GM20431 (cell line): ENCODE measurements around the gene KIZ.
"Not testable (repeated sequence)": the region's sequence is repeated elsewhere in the genome, so short reads cannot be mapped to it uniquely, and the experiment has no call there.

Source experiments
- in situ Hi-C: fragments of 300-500 bp; cut with MseI, MboI; formaldehyde crosslinking; loops from one replicate; pipeline ENCODE4 v1.15.0; 2020; ENCODE audit warnings: low sequenced_read_pairs; ENCODE audit not compliant: unreplicated experiment

Gene KIZ

DNA sequence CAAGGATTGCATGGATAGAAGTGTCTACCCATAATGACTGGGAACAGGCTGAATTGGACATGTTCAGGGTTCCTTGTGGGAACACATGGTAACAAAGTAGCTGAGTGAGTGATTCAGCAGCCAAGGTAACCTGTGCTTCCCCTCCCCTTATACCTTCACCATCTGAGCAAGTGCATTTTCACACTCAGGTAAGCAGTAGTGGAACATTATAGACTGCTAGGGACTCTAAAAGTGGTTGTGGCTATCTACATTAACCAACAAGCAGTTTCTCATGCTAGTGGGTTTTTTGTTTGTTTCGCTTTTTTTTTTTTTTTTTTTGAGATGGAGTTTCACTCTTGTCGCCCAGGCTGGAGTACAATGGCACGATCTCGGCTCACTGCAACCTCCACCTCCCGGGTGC lies 41.4 kb downstream of the KIZ start:
- in situ Hi-C loops = no loop called here

DNA sequence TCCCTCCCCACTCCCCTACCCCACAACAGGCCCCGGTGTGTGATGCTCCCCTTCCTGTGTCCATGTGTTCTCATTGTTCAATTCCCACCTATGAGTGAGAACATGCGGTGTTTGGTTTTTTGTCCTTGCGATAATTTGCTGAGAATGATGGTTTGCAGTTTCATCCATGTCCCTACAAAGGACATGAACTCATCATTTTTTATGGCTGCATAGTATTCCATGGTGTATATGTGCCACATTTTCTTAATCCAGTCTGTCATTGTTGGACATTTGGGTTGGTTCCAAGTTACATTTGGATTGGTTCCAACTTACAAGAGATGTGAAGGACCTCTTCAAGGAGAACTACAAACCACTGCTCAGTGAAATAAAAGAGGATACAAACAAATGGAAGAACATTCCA lies 42.2 kb downstream of the KIZ start:
- in situ Hi-C loops = not testable (repeated sequence)

DNA sequence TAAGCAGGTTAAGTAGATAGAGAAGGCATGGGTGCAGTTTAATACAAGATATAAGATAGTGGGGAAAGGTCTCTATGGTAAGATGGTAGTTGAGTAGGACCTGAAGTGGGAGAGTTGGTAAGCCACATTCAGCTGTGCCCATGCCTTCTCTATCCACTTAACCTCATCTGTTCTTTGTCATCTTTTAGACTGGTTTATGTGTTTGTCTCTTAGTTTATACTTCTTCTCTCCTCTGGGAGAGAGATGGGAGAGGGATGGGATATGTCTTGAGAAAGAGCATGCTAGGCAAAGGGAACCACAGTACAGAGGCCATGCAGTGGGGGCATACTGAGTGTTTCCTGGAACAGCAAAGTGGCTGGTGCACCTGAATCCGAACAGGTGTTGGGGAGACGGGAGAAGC lies 46.7 kb downstream of the KIZ start:
- in situ Hi-C loops = no loop called here

DNA sequence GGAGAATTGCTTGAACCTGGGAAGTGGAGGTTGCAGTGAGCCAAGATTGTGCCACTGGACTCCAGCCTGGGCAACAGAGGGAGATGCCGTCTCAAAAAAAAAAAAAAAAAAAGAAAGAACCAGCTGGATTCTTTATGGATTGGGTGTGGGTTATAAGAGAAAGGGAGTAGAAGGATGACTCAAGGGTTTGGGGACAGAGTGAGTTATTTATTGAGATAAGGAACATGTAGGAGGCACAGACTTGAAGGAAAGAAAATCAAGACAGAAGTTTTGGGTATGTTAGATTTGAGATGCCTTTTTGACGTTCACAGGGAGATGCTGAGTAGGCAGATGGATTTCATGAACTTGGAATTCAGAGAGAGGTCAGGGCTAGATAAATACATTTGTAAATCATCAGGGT lies 47.6 kb downstream of the KIZ start:
- in situ Hi-C loops = no loop called here

DNA sequence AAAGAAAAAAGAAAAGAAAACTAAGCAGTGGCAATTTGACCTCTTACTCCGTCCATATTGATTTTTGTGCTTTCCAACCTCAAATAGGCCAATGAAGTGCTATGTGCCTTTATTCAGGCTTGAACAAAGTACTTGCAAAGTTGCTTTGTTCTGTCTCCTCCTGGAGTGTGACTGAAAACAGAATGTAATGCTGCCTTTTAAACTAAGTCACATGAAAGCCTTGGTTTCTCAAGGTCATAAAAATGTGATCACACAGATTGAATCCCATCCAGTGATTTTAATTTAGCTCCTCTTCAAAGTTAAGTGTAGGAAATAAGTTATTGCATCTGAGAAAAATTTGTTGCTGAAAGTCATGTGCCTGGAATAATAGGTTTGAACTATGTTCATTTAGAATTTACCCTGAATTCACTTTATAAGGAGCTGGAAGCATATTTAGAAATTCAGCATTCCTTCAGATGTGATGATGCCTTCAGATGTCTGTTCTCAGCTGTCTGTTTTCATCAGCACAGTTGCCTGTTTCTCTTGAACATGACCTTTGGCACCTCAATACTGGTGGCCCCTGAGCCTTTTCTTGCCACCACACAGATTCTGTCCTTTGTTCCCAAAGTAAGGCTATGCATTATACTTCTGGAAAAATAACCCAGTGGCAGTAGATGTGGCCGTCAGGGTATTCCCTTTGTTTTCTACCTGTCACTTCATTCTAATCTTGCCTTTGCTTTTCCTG lies 48.8 kb downstream of the KIZ start:
- in situ Hi-C loops = no loop called here

DNA sequence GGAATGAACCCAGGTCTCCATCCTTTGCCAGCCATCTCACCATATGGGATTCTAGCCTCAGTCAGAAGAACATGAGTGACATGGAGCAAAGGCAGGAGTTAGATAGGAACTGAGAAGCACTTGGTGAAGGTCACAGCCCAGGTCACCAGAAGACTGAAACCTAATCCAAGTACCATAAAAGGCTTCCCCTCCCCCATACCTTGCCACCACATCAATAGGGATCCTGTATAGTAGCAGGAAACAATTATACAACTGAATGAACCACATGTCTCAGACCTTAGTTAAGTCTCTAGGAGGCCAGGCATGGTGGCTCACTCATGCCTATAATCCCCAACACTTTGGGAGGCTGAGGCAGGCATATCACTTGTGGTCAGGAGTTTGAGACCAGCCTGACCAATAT lies 49.6 kb downstream of the KIZ start:
- in situ Hi-C loops = no loop called here

DNA sequence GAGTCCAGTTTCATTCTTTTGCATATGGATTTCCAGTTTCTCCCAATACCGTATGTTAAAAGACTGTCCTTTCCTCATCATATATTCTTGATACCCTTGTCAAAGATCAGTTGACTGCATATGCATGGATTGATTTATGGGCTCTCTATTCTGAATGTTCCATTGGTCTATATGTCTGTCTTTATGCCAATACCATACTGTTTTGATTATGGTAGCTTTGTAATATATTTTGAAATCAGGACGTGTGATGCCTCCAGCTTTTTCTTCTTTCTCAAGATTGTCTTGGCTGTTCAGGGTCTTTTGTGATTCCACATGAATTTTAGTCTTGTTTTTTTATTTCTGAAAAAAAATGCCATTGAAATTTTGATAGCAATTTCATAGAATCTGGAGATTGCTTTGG lies 51.9 kb downstream of the KIZ start:
- in situ Hi-C loops = no loop called here

DNA sequence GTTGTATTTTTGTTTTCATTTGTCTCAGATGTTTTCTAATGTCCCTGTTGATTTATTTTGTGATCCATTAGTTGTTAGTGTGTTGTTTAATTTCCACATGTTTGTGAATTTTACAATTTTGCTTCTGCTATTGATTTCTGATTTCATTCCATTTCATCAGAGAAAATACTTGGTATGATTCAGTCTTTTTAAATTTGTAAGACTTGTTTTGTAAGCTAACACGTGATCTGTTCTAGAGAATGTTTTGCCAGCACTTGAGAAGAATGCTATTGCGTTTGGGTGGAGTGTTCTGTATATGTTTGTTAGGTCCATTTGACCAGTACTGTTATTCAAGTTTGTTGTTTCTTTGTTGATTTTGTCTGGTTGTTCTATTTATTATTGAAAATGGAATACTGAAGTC lies 53.9 kb downstream of the KIZ start:
- in situ Hi-C loops = no loop called here

DNA sequence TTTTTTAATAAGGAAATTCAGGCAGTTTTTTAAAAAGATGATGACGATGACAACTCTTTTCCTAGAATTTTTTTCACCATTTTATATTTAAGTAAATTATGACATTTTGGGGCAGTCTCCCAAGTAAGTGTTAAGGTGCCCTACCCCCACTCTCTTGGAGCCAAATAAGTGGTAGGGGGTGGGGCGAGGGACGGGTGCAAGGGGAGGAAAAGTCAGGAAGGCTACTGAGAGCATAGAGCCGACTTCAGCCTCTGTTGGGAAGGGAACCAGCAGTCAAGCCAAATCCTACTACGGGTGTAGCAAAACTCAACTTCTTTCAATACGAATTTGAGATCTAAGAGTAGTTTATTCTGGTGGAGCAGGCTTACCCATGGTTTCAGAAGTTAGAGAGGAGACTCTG lies 54.4 kb downstream of the KIZ start:
- in situ Hi-C loops = no loop called here

DNA sequence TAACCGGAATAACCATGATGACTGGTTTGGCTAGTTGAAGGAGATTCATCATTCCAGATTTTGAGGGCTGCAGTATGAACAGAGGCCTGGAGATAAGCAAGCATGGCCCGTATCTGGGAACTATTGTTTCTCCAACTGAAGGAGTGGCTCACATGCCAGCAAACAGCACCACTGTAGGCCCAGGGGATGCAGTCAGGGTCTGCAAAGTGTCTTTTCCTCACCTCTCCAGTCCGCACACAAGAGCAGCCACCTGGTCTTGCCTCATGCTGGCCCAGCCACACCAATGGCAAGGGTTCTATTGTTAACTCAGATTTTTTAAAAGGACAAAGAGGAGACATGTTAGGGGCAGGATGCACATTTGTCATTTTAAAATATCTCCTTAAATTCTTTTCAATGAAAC lies 55.1 kb downstream of the KIZ start:
- in situ Hi-C loops = no loop called here

DNA sequence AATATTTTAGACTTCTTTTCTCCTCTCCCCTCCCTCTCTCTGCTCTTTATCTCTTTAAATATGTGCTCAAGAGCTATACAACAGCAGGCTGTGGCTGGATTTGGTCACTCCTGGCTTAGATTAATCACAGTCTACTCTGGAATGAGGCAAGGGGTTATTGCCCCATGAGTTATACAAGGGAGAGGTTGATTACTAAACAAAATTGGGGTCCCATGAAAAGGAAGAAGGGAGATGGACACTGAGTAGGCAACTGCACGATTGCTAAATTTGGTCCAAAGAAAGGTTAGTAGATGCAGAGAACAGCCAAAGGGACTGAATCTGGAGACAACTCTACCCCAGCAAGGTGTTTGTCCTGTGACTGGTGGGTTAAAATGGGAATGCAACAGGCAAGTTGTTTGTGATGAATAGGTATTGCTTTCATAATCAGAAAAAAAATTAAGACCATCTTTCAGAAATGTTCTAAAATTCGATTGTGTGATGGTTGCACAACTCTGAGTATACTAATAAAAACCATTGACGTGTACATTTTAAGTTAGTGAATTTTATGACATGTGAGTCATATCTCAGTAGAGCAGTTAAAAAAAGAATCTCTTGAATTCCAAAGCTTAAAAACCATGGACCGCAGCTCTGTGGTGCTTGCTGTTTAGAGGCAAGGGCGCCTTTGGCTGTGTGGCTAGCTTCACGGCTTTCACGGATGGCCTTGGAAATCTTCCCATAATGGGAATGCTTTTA lies 57.1 kb downstream of the KIZ start:
- in situ Hi-C loops = no loop called here

DNA sequence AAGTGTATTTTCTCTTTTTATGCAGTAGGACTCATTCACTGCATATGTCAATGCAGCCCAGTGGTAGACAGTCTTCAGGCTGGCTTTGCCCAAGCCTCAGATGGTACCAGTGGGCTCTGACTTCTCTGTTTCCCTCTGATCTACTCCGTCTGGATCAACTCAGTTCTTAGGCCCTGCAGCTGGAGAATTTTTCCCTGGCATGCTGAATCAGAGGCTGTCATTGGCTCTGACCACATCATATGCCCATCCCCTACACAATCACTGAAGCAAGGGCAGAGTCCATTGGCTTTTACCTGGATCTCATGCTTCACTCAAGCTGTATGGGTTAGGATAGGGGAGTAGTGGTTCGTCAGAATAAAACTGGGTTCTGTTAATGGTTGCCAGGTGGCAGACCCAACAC lies 57.8 kb downstream of the KIZ start:
- in situ Hi-C loops = no loop called here

DNA sequence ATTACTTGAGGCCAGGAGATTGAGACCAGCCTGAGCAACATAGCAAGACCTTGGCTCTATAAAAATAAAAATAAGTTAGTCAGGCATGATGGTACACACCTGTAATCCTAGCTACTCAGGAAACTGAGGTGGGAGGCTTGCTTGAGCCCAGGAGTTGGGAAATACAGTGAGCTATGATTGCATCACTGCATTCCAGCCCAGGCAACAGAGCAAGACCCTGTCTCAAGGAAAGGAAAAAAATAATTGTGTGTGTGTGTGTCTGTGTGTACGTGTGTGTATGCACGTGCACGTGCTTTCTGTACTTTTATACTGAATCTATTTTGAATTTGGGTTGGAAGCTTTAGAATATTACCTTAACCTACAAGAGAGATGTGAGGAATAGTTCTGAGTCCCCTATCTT lies 58.9 kb downstream of the KIZ start:
- in situ Hi-C loops = no loop called here

DNA sequence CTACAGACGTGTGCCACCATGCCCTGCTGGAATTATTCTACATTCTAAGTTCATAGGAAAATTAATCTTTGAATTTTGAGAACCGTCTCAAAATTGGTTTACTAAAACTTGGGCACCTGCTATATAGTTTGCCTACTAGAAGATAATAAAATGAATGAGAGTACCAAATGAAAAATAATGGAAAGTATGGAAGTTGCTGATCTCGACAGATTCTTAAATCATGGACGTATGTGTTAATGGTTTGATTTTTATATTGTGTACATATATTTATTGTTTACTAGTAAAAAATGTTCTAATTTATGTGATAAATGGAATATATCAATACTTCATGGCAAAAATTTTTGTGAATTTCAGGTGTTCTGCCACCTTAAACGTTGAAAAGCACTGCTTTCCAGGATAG lies 60.0 kb downstream of the KIZ start:
- in situ Hi-C loops = no loop called here

DNA sequence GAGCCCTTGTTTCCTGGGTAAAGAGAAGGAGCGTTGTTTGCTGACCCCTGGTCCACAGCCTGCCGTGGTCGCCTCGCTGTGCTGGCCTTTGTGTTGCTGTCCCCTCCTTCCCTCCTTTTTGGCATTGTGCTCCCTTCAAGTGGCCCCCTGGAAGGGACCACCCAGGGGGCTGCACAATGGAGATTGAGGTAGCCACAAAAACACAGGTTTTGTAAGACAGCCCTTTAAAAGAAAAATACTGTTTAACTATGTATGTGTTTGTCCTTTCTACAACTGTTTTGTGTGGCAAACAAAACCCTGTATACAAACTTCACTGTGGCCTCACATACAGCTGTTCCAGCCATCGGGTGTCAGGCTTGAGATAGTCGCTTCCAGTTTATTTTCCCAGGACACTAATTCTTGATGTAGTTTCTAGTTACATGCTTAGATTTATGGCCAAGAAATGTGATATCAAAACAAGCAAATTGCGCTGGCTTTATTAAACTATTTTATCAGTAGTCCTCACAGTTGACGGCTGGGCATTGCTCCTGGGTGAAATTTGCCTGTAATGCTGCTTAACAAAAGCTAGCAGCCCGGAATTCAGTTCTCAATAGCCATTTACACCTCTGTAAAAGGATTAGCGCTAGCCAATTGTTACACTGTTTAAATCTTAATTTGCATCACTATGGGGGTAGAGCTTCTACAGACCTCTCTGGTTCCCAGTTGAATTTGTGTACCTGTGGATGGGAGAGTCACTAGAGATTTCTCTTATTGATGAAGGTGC lies 64.1 kb downstream of the KIZ start:
- in situ Hi-C loops = no loop called here

DNA sequence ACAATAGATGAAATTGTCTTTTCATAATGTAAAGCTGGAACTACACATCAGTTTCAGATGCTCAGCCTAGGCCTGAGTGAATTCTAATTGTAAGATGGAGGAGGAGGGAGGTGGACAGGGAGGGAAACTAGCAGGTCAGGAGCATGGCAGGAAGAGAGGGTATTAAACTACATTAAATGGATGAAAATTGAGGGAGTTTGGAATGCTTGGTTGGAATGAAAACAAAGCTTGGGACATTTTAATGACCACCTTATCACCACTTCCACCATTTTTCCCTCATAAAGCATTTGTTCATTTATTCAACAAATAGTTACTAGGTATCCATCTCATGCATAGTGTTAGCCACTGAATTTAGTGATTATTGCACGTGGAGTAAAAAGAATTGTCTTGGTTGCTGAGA lies 65.0 kb downstream of the KIZ start:
- in situ Hi-C loops = no loop called here

DNA sequence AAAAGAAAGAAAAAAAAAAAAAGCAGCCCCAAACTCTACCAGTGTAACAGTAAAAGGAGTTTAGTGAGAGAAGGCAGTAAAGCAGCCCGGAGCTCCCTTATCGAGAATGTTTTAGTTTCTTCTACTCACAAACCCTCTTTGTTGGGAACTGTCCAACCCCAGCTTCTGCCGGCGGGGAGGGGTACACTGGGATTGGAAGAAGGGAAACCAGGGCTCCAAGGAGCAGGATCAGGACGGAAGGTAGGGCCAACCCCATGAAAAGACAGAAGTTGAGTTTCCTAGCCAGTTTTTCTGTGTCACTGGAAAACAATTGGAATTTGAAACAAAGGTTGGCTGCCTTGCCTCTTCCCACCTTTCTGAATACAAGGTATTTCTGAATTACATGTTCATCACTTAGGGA lies 66.0 kb downstream of the KIZ start:
- in situ Hi-C loops = no loop called here

DNA sequence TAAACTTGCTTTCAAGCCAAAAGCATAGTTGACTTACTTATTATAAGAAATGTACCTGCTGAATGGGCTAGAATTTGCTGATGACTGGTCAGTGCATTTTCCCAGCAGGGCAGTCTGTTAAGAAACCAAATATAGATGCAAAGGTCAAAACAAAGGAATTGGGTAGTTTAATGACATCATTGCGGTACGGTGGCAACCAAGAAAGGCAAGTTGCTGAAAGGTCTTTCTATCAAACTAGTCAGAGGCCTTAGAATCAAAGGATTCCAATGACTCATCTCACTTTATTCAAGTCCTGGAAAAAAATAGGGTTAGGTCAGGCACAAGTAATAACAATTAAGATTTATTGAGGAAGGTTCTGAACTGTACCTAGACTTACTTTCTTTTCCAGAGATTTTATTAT lies 76.4 kb downstream of the KIZ start:
- in situ Hi-C loops = no loop called here

DNA sequence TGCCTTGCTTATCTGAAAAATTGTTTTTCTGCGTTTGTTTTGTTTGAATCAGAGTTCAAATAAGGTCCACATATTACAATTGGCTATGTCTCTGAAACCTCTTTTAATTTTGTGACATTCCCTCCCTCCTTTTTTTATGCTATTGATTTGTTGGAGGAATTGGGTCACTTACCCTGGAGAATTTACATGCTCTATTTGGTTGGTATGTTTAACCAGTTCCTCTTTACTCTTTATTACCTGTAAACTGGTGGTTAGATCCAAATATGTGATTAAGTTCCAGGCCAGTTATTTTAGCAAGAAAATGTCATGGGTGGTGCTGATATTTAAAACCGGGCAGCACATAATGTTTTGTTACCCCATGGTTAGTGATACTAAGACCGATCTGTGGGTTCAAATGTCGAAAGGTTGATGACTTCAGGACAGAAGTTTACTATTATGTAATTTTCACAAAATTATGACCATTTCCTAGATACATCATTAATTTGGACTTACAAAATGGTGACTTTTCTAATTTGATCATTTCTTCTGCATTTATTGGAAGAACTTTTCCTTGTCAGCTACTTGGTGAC lies 77.3 kb downstream of the KIZ start:
- in situ Hi-C loops = no loop called here

DNA sequence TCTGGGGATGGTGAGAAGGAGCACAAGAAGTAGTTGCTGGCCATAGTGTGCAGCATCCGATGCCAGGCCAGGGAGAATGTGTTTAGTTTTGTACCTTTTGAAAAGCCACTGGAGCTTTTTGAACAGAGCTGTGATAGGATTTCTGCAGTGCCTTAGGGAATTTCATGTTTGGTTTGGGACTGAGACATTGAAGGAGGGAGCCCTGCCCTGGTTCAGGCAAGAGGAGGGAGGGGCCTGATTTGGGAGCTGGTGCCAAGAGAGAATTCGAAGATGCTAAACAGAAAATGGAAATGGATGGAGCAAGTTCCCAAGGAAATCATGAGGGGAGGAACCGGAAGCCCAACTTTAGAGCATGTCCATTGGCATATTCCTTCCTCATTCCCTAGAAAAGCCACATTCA lies 80.7 kb downstream of the KIZ start:
- in situ Hi-C loops = no loop called here

DNA sequence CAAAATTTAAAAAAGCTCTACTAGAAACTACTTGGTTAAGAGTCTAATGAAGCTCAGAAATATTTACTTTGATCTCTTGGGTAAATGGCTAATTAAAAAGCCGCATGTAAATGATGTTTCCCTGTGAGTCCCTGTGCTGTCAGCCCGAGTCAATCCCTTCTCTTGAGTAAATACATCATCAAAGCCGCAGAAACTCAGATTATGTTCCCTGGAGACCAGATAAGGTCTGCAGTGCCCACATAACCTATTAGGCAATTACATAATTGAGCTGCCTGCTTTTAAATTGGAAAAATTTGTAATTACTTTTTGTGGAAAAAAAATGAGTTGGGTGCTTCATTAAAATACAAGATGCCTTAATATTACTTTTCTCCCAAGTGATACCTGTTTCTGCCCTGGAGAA lies 83.1 kb downstream of the KIZ start:
- in situ Hi-C loops = no loop called here
